ENCODE data around the gene ETNK2.

The ETNK2 gene

GRCh38 chr1:204084247-204084772 is 67.5 kb downstream of the ETNK2 start:
- peak overlapping the region; percentile 21; the same call in 1 of the 2 replicates for H3K9ac ChIP-seq (ENCODE audit: low read depth, low read length)
- H3K27me3 ChIP-seq (ENCODE audit: insufficient read depth, low read length) = no peaks in the 10 kb centered on the region
- no peaks in the 10 kb centered on the region for H3K9me3 ChIP-seq (ENCODE audit: insufficient read depth, low read depth, low read length)
- peak overlapping the region; percentile 75 for H3K27ac ChIP-seq (ENCODE audit: low read depth, low read length)
- 13% methylated on average over 4 of the region's 4 CpGs for WGBS
- no peak overlapping the region for H3K4me3 ChIP-seq (ENCODE audit: low read length)
- H3K4me1 ChIP-seq (ENCODE audit: insufficient read depth, low read length) = peaks cover 71% of the 10 kb centered on the region
- no peaks in the 10 kb centered on the region for H3K36me3 ChIP-seq (ENCODE audit: insufficient read depth, low read length)

- Histone ChIP-seq H3K4me1 (ENCODE audit: insufficient read depth, low read length) (peaks cover 66% of the 10 kb centered on the region), H3K9ac (ENCODE audit: low read depth, low read length) (peak overlapping the region; percentile 21; the same call in 1 of the 2 replicates), H3K27me3 (ENCODE audit: insufficient read depth, low read length) (no peaks in the 10 kb centered on the region), H3K27ac (ENCODE audit: low read depth, low read length) (peak overlapping the region; percentile 75), H3K36me3 (ENCODE audit: insufficient read depth, low read length) (no peaks in the 10 kb centered on the region), H3K4me3 (ENCODE audit: low read length) (no peak overlapping the region), H3K9me3 (ENCODE audit: insufficient read depth, low read depth, low read length) (no peaks in the 10 kb centered on the region)
- 88% methylated on average over 7 of the region's 7 CpGs for WGBS
Observed at GRCh38 chr1:204083491-204083890, 68.4 kb downstream of the ETNK2 start.

DNA sequence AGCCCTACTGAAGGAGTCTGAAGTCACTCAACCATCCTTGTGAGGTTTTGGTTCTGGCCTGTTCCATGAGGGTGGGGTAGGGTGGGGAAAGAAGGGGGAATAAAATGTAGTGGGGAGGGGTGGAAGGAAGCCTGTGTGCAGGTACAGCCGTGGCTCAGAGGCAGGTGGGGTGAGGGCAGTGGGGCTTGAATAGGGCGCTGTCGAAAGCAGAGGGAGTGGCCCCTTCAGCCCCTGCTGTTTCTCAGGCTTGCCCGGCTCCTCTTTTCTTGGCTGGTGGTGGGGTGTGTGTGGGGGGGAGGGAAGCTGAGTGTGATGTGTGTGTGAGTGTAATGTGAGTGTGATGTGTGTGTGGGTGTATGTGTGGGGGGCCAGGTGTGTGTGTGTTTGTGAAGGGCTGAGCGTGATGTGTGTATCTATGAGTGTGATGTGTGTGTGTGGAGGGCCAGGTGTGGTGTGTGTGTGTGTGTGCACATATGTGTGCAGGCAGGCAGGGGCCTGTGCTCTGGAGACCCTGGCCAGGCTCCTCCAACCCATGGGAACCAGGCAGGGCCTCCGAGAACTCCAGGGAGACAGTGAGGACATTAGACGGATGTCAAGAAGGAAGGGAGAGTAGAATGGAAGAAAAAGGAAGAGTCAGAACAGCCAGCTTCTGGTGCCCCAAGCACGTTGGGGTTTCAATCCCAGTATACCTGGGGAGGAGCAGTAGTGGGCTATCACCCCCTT is 69.9 kb downstream of the ETNK2 start:
- Histone ChIP-seq H3K4me1 (ENCODE audit: insufficient read depth, low read length) (peaks cover 69% of the 10 kb centered on the region), H3K27me3 (ENCODE audit: insufficient read depth, low read length) (no peaks in the 10 kb centered on the region), H3K36me3 (ENCODE audit: insufficient read depth, low read length) (no peaks in the 10 kb centered on the region), H3K4me3 (ENCODE audit: low read length) (no peak overlapping the region), H3K9me3 (ENCODE audit: insufficient read depth, low read depth, low read length) (no peaks in the 10 kb centered on the region), H3K27ac (ENCODE audit: low read depth, low read length) (peak overlapping the region; percentile 94), H3K9ac (ENCODE audit: low read depth, low read length) (no peak overlapping the region)
- WGBS = 59% methylated on average over 8 of the region's 8 CpGs

DNA sequence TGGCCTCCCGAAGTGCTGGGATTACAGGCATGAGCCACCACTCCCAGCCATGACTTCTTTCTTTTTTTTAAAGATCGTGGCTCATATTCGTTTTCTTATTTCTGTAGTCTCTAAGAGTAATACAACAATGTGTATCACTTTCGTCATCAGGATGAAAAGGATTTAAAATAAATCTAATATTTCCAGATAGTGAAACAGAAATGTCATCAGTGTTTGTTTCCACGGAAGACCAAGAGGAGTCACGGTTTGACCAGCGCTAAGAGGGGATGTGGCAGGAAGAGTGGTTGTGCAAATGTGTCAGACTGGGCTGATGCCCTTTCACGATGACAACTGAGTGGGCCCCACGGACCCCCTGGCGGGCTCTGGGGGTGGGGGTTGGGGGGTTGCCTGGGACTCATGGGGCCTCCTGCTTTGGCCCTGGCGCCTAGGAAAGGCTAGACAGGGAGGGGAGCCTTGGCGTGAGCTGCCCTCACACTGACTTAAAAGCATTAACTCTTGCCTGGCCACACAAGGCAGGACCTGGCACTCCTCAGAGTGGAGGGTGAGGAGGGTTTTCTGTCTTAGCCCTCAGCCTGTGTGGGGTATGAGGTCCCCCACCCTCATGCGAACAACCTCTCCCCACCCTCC is 70.6 kb downstream of the ETNK2 start:
- Histone ChIP-seq H3K9ac (ENCODE audit: low read depth, low read length) (peak overlapping the region; percentile 68), H3K36me3 (ENCODE audit: insufficient read depth, low read length) (0 out of 2 replicates have a peak, but pooled peaks cover 2% of the 10 kb centered on the region), H3K9me3 (ENCODE audit: insufficient read depth, low read depth, low read length) (no peaks in the 10 kb centered on the region), H3K4me1 (ENCODE audit: insufficient read depth, low read length) (peaks cover 75% of the 10 kb centered on the region), H3K27me3 (ENCODE audit: insufficient read depth, low read length) (no peaks in the 10 kb centered on the region), H3K4me3 (ENCODE audit: low read length) (no peak overlapping the region), H3K27ac (ENCODE audit: low read depth, low read length) (peak overlapping the region; percentile 94)
- 30% methylated on average over 10 of the region's 13 CpGs for WGBS

All from HUES64 (cell line).